H1 (cell line): Measurements from ENCODE around the gene ESYT2. TPM values are rescaled to one million over a fixed set of nuclear protein-coding genes. Genes with fewer than 3 reads are reported as not detected.

Experiments used
- CTBP2 ChIP-seq: IDR thresholded peaks from 2 replicates; pipeline ENCODE4 v1.7.0; 2011; ENCODE audit warnings: borderline replicate concordance, mild to moderate bottlenecking, moderate library complexity, mixed read lengths, low read length; ENCODE audit not compliant: insufficient read depth, insufficient read length
- GTF2F1 ChIP-seq: IDR thresholded peaks from 2 replicates; pipeline ENCODE4 v1.6.1; 2012; ENCODE audit warnings: low read depth, low read length, improper control_type of control experiment, borderline replicate concordance
- HDAC6 ChIP-seq: IDR thresholded peaks from one replicate; pipeline ENCODE4 v1.7.1; 2012; ENCODE audit warnings: low read depth, mild to moderate bottlenecking, inconsistent platforms, low read length, moderate library complexity
- MAFK ChIP-seq: IDR thresholded peaks from 2 replicates; pipeline ENCODE4 v1.6.1; 2012; ENCODE audit warnings: low read depth, mild to moderate bottlenecking, improper control_type of control experiment, low read length
- NRF1 ChIP-seq: IDR thresholded peaks from 2 replicates; pipeline ENCODE4 v1.6.1; 2011; ENCODE audit warnings: mild to moderate bottlenecking, low read depth, low read length, improper control_type of control experiment
- POLR2AphosphoS5 ChIP-seq: IDR thresholded peaks from 2 replicates; pipeline ENCODE4 v1.6.1; 2011; ENCODE audit warnings: low read depth, low read length
- RFX5 ChIP-seq: IDR thresholded peaks from 2 replicates; pipeline ENCODE4 v1.6.1; 2011; ENCODE audit warnings: low read depth, low read length, improper control_type of control experiment, borderline replicate concordance
- RNF2 ChIP-seq: fragments of 200-900, 300-1000 bp; sonication (generic); IDR thresholded peaks from 2 replicates; pipeline ENCODE4 v1.7.1; 2016; ENCODE audit warnings: borderline replicate concordance, low read depth, mild to moderate bottlenecking, antibody characterized with exemption, low read length; ENCODE audit not compliant: poor library complexity, severe bottlenecking; ENCODE audit errors: missing control alignments
- polyA plus RNA-seq, 7 experiments: library from polyadenylated mRNA; depleted of rRNA in 3 of 7; stranded (reverse) in 5 of 7; unstranded in 2 of 7; fragments of >200 nt in 5 of 7; fragments of 200-250 nt in 2 of 7; gene quantifications; 1 replicate in 5 of 7; 2 replicates in 1 of 7; 4 replicates in 1 of 7; pipeline versions ENCODE4 v1.2.1 to v1.2.3, GENCODE V29; 2011 to 2013; ENCODE audit warnings: missing spikeins in 2 of 7, mixed read lengths in 2 of 7
- total RNA-seq: library from RNA; stranded (reverse); fragmentation: NEBNext Ultra II Directional; extraction: Animal tissue kit (Norgen Biotek cat#: 25700); gene quantifications from 2 replicates; pipeline ENCODE4 v1.2.1, GENCODE V29; 2021
- TF ChIP-seq, protein P1 (sequence below): fragments of 300-600 bp; sonication (generic); IDR thresholded peaks from 2 replicates; pipeline ENCODE4 v1.7.1; 2012; ENCODE audit warnings: low read length, moderate library complexity, mild to moderate bottlenecking, inconsistent platforms; ENCODE audit not compliant: insufficient replicate concordance
- TF ChIP-seq, protein P2 (sequence below): IDR thresholded peaks from 2 replicates; pipeline ENCODE4 v1.6.1; 2012; ENCODE audit warnings: inconsistent platforms

The ESYT2 gene
- total and polyA plus RNA-seq, 2 of the 8 experiments (the other 6 are each of a cell fraction or from before 2014, with no cell fraction given): 27.0 to 37.5 TPM

DNA sequence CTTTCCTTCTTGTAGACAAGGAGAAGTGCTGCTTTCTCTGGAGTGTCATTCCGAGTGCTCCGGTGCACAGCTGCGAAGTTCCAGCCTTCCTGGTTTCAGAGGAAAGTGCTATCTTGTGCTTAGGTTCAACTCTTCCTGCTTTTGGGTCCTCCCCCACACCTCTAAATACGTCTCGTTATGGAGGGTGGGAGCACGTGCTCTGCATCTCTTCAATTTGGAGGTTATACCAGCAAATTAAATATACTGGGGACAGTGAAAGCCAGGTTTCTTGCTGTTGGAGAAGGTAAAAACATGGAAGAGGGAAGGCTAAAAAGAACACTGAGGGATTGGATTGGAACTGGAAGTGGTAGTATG, 2.4 kb upstream of the ESYT2 start (continued):
- TF ChIP-seq, protein P1, sequence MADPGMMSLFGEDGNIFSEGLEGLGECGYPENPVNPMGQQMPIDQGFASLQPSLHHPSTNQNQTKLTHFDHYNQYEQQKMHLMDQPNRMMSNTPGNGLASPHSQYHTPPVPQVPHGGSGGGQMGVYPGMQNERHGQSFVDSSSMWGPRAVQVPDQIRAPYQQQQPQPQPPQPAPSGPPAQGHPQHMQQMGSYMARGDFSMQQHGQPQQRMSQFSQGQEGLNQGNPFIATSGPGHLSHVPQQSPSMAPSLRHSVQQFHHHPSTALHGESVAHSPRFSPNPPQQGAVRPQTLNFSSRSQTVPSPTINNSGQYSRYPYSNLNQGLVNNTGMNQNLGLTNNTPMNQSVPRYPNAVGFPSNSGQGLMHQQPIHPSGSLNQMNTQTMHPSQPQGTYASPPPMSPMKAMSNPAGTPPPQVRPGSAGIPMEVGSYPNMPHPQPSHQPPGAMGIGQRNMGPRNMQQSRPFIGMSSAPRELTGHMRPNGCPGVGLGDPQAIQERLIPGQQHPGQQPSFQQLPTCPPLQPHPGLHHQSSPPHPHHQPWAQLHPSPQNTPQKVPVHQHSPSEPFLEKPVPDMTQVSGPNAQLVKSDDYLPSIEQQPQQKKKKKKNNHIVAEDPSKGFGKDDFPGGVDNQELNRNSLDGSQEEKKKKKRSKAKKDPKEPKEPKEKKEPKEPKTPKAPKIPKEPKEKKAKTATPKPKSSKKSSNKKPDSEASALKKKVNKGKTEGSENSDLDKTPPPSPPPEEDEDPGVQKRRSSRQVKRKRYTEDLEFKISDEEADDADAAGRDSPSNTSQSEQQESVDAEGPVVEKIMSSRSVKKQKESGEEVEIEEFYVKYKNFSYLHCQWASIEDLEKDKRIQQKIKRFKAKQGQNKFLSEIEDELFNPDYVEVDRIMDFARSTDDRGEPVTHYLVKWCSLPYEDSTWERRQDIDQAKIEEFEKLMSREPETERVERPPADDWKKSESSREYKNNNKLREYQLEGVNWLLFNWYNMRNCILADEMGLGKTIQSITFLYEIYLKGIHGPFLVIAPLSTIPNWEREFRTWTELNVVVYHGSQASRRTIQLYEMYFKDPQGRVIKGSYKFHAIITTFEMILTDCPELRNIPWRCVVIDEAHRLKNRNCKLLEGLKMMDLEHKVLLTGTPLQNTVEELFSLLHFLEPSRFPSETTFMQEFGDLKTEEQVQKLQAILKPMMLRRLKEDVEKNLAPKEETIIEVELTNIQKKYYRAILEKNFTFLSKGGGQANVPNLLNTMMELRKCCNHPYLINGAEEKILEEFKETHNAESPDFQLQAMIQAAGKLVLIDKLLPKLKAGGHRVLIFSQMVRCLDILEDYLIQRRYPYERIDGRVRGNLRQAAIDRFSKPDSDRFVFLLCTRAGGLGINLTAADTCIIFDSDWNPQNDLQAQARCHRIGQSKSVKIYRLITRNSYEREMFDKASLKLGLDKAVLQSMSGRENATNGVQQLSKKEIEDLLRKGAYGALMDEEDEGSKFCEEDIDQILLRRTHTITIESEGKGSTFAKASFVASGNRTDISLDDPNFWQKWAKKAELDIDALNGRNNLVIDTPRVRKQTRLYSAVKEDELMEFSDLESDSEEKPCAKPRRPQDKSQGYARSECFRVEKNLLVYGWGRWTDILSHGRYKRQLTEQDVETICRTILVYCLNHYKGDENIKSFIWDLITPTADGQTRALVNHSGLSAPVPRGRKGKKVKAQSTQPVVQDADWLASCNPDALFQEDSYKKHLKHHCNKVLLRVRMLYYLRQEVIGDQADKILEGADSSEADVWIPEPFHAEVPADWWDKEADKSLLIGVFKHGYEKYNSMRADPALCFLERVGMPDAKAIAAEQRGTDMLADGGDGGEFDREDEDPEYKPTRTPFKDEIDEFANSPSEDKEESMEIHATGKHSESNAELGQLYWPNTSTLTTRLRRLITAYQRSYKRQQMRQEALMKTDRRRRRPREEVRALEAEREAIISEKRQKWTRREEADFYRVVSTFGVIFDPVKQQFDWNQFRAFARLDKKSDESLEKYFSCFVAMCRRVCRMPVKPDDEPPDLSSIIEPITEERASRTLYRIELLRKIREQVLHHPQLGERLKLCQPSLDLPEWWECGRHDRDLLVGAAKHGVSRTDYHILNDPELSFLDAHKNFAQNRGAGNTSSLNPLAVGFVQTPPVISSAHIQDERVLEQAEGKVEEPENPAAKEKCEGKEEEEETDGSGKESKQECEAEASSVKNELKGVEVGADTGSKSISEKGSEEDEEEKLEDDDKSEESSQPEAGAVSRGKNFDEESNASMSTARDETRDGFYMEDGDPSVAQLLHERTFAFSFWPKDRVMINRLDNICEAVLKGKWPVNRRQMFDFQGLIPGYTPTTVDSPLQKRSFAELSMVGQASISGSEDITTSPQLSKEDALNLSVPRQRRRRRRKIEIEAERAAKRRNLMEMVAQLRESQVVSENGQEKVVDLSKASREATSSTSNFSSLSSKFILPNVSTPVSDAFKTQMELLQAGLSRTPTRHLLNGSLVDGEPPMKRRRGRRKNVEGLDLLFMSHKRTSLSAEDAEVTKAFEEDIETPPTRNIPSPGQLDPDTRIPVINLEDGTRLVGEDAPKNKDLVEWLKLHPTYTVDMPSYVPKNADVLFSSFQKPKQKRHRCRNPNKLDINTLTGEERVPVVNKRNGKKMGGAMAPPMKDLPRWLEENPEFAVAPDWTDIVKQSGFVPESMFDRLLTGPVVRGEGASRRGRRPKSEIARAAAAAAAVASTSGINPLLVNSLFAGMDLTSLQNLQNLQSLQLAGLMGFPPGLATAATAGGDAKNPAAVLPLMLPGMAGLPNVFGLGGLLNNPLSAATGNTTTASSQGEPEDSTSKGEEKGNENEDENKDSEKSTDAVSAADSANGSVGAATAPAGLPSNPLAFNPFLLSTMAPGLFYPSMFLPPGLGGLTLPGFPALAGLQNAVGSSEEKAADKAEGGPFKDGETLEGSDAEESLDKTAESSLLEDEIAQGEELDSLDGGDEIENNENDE: no peak
- no peak for TF ChIP-seq RFX5
- no peak for TF ChIP-seq NRF1
- TF ChIP-seq MAFK: no peak
- no peak for TF ChIP-seq CTBP2
- no peak for TF ChIP-seq RNF2
- TF ChIP-seq, protein P2, sequence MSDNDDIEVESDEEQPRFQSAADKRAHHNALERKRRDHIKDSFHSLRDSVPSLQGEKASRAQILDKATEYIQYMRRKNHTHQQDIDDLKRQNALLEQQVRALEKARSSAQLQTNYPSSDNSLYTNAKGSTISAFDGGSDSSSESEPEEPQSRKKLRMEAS: no peak
- no peak for TF ChIP-seq POLR2AphosphoS5
- no peak for TF ChIP-seq GTF2F1
- no peak for TF ChIP-seq HDAC6
